ENCODE results near the gene TRPM2.
A peak's percentile ranks its signal among the peaks of the same experiment; 100 is the strongest.

Gene TRPM2

GRCh38 chr21:44480200-44481053, 127.0 kb downstream of the TRPM2 start:
- no peak for DNase-seq (ENCODE audit: low read depth in 2 of 2, low spot score in 1 of 2)

- DNase-seq (ENCODE audit: low read depth in 2 of 2, low spot score in 1 of 2), result no peak
Observed at GRCh38 chr21:44482581-44483287, 129.3 kb downstream of the TRPM2 start.

- no peak for DNase-seq (ENCODE audit: low read depth in 2 of 2, low spot score in 1 of 2)
Observed at GRCh38 chr21:44483288-44484237, 130.1 kb downstream of the TRPM2 start.

- DNase-seq (ENCODE audit: low read depth in 2 of 2, low spot score in 1 of 2), result no peak
Observed at GRCh38 chr21:44484498-44485253, 131.3 kb downstream of the TRPM2 start.

GRCh38 chr21:44485254-44485793, 131.9 kb downstream of the TRPM2 start:
- peak in 1 of 2 donors; percentile 17 for DNase-seq (ENCODE audit: low read depth in 2 of 2, low spot score in 1 of 2)

GRCh38 chr21:44485796-44486195, 132.4 kb downstream of the TRPM2 start:
- no peak for DNase-seq (ENCODE audit: low read depth in 2 of 2, low spot score in 1 of 2)

- no peak for DNase-seq (ENCODE audit: low read depth in 2 of 2, low spot score in 1 of 2)
Observed at GRCh38 chr21:44486302-44486701, 132.9 kb downstream of the TRPM2 start.

GRCh38 chr21:44487831-44488230, 134.4 kb downstream of the TRPM2 start:
- DNase-seq (ENCODE audit: low read depth in 2 of 2, low spot score in 1 of 2), result peak in 1 of 2 donors; percentile 17

GRCh38 chr21:44489962-44490361, 136.5 kb downstream of the TRPM2 start:
- DNase-seq (ENCODE audit: low read depth in 2 of 2, low spot score in 1 of 2), result no peak

GRCh38 chr21:44490405-44490804, 137.0 kb downstream of the TRPM2 start:
- DNase-seq (ENCODE audit: low read depth in 2 of 2, low spot score in 1 of 2), result no peak

GRCh38 chr21:44490816-44491215, 137.4 kb downstream of the TRPM2 start:
- no peak for DNase-seq (ENCODE audit: low read depth in 2 of 2, low spot score in 1 of 2)
